Neural cell (in vitro differentiated cells): ENCODE measurements around the gene SPAG6.

ENCODE experiments used
- CTCF ChIP-seq: fragments of 450-650 bp; IDR thresholded peaks from 2 replicates; pipeline ENCODE4 v1.5.1; 2014; ENCODE audit warnings: antibody characterized with exemption, mild to moderate bottlenecking, moderate library complexity; ENCODE audit not compliant: poor library complexity, severe bottlenecking
- EP300 ChIP-seq: fragments of 450-650 bp; conservative IDR thresholded peaks from 2 replicates; pipeline ENCODE4 v1.6.1; 2014; ENCODE audit warnings: antibody characterized with exemption, mild to moderate bottlenecking, moderate library complexity; ENCODE audit not compliant: poor library complexity, severe bottlenecking
- EZH2 ChIP-seq: fragments of 200-600, 300-800 bp; shearing (Covaris generic), sonication (generic); IDR thresholded peaks from 2 replicates; pipeline ENCODE4 v1.6.1; 2014; ENCODE audit warnings: antibody characterized with exemption, low read length, borderline replicate concordance, mild to moderate bottlenecking; ENCODE audit not compliant: insufficient read depth, poor library complexity, severe bottlenecking
- RAD21 ChIP-seq: fragments of 450-650 bp; conservative IDR thresholded peaks from 2 replicates; pipeline ENCODE4 v1.6.1; 2014; ENCODE audit warnings: antibody characterized with exemption, mild to moderate bottlenecking, moderate library complexity
- REST ChIP-seq: IDR thresholded peaks from 2 replicates; pipeline ENCODE4 v1.6.1; 2012; ENCODE audit warnings: borderline replicate concordance

- TF ChIP-seq CTCF = no peak
- TF ChIP-seq RAD21 = no peak
- no peak for TF ChIP-seq EP300
- TF ChIP-seq EZH2 = no peak
- TF ChIP-seq REST = no peak
These were observed 121.6 kb downstream of the SPAG6 start for GRCh38 chr10:22466763-22467334.
